Natural killer cell (primary cell): ENCODE measurements around the gene GMFB. TPM values are rescaled to one million over a fixed set of nuclear protein-coding genes. Genes with fewer than 3 reads are reported as not detected.

Experiments
- ATAC-seq, 3 donors: fragments of 150-1000 bp in 2 of 3; fragments of 200-7000 bp in 1 of 3; cut with Tn5 transposase; 1 replicate in 1 of 3; 2 replicates in 2 of 3; pipeline ENCODE4 v1.10.0; 2021; ENCODE audit warnings: mild to moderate bottlenecking in 2 of 3, moderate library complexity in 2 of 3
- DNase-seq, 2 donors: peaks; one replicate each; pipeline versions ENCODE4 v3.0.0 to v3.0.0-alpha.2; 2013 to 2021; ENCODE audit warnings: mixed read lengths in 1 of 2
- H3K27ac ChIP-seq: one replicate; pipeline ENCODE4 v1.5.1; 2013; ENCODE audit warnings: mild to moderate bottlenecking, low read length
- H3K27me3 ChIP-seq: one replicate; pipeline ENCODE4 v1.6.1; 2013; ENCODE audit warnings: low read length; ENCODE audit not compliant: control insufficient read depth, insufficient read depth
- H3K36me3 ChIP-seq: one replicate; pipeline ENCODE4 v1.6.1; 2013; ENCODE audit warnings: low read length; ENCODE audit not compliant: control insufficient read depth, insufficient read depth
- H3K4me1 ChIP-seq: one replicate; pipeline ENCODE4 v1.6.1; 2013; ENCODE audit warnings: low read length; ENCODE audit not compliant: control insufficient read depth, insufficient read depth
- H3K4me3 ChIP-seq: one replicate; pipeline ENCODE4 v1.5.1; 2013; ENCODE audit warnings: low read length
- H3K9me3 ChIP-seq: one replicate; pipeline ENCODE4 v1.6.1; 2013; ENCODE audit warnings: low read length; ENCODE audit not compliant: control insufficient read depth, insufficient read depth
- H3K27ac Mint-ChIP-seq, 2 donors: one replicate each; pipeline ENCODE4 v1.8.0; 2022; ENCODE audit warnings: mild to moderate bottlenecking in 2 of 2, mixed read lengths in 2 of 2, moderate library complexity in 1 of 2
- H3K27me3 Mint-ChIP-seq, 2 donors: one replicate each; pipeline ENCODE4 v1.8.0; 2022; ENCODE audit warnings: low read depth in 2 of 2, mixed read lengths in 2 of 2
- H3K36me3 Mint-ChIP-seq: one replicate; pipeline ENCODE4 v1.8.0; 2022; ENCODE audit warnings: mixed read lengths
- H3K4me1 Mint-ChIP-seq, 2 donors: one replicate each; pipeline ENCODE4 v1.8.0; 2022; ENCODE audit warnings: mixed read lengths in 2 of 2
- H3K4me3 Mint-ChIP-seq: one replicate; pipeline ENCODE4 v1.8.0; 2022; ENCODE audit warnings: mild to moderate bottlenecking, moderate library complexity, mixed read lengths
- H3K9me3 Mint-ChIP-seq, 2 donors: one replicate each; pipeline ENCODE4 v1.8.0; 2022; ENCODE audit warnings: mixed read lengths in 2 of 2
- WGBS: methylation state at CpG from one replicate; pipeline ENCODE4 v1.1.7; 2013; ENCODE audit warnings: missing lambda C conversion rate; ENCODE audit not compliant: insufficient coverage; 5-methylcytosine and 5-hydroxymethylcytosine counted together
- intact Hi-C: fragments of 100-400 bp; cut with micrococcal nuclease; formaldehyde crosslinking; loops from one replicate; pipeline ENCODE4 v1.14.2; 2022
- total RNA-seq, 4 donors: library from RNA; stranded (reverse); fragments of 120-200 nt in 1 of 4; gene quantifications; one replicate each; pipeline versions ENCODE4 v1.2.3 to v1.2.4, GENCODE V29; 2013 to 2022
- TF ChIP-seq, protein P1 (sequence below): fragments of 200-600 bp; IDR thresholded peaks from one replicate; pipeline ENCODE4 v1.8.0; 2022; ENCODE audit warnings: antibody characterized with exemption

Gene GMFB
- total RNA-seq, 3 donors from 2014 or later (not counting 1 experiment from before 2014, with no cell fraction given), result 46.4 to 55.1 (median 52.8) TPM

DNA sequence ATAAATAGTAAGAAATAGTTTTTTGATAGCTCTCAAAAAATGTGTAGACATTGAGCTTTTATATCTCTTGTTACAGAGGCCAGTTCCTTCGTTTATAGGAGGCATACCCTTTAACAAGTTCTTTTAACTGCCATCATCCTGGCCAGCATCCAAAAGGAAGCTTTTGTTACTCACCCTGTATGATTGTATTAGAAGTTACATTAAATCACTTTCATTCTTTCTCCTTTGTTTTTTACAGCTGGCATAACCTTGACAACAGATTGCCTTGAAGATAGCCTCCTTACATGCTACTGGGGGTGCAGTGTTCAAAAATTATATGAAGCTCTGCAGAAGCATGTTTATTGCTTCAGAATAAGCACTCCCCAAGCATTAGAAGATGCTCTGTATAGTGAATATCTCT is 41.0 kb upstream of the GMFB start:
- Histone ChIP-seq H3K36me3 (peaks cover 14% of the 10 kb centered on the region), H3K27me3 (no peaks in the 10 kb centered on the region), H3K27ac (no peak overlapping the region), H3K9me3 (no peaks in the 10 kb centered on the region), H3K4me1 (no peaks in the 10 kb centered on the region), H3K4me3 (no peak overlapping the region)
- Mint-ChIP-seq H3K36me3 (no peaks in the 10 kb centered on the region), H3K4me3 (no peak overlapping the region), H3K27ac (no peak overlapping the region), H3K9me3 (no peaks in the 10 kb centered on the region), H3K4me1 (no peaks in the 10 kb centered on the region), H3K27me3 (no peaks in the 10 kb centered on the region)
- 56% methylated on average over 1 of the region's 1 CpG for WGBS
- no peak for DNase-seq
- intact Hi-C loops, result no loop called here
- TF ChIP-seq, protein P1, sequence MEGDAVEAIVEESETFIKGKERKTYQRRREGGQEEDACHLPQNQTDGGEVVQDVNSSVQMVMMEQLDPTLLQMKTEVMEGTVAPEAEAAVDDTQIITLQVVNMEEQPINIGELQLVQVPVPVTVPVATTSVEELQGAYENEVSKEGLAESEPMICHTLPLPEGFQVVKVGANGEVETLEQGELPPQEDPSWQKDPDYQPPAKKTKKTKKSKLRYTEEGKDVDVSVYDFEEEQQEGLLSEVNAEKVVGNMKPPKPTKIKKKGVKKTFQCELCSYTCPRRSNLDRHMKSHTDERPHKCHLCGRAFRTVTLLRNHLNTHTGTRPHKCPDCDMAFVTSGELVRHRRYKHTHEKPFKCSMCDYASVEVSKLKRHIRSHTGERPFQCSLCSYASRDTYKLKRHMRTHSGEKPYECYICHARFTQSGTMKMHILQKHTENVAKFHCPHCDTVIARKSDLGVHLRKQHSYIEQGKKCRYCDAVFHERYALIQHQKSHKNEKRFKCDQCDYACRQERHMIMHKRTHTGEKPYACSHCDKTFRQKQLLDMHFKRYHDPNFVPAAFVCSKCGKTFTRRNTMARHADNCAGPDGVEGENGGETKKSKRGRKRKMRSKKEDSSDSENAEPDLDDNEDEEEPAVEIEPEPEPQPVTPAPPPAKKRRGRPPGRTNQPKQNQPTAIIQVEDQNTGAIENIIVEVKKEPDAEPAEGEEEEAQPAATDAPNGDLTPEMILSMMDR, result no peak
- ATAC-seq, result no peak

DNA sequence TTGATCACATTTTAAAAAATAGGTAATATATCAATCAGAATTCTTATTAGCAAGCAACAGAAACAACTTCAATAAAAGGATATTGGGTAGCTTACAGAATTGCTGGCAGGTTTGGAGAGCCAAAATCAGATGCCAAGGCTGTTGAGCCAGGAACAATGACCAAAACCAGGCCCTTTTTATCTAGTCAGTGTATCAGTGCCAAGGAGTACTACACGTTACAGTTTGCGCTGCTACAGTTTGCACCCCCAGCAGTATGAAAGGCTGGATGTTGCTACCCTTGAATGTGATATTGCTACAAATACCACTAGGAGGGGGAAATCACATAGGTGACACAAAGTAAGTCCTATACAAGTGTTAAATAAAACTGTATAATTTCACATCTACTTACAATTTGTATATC is 40.2 kb upstream of the GMFB start:
- no peak overlapping the region for H3K27ac Mint-ChIP-seq
- no peaks in the 10 kb centered on the region for H3K4me1 Mint-ChIP-seq
- no peak for DNase-seq
- Histone ChIP-seq H3K27me3 (no peaks in the 10 kb centered on the region), H3K27ac (no peak overlapping the region), H3K4me3 (no peak overlapping the region), H3K9me3 (no peaks in the 10 kb centered on the region), H3K36me3 (peaks cover 15% of the 10 kb centered on the region), H3K4me1 (no peaks in the 10 kb centered on the region)
- intact Hi-C loops, result no loop called here
- no peak overlapping the region for H3K4me3 Mint-ChIP-seq
- peaks cover 5% of the 10 kb centered on the region for H3K36me3 Mint-ChIP-seq
- TF ChIP-seq, protein P1, result no peak
- H3K9me3 Mint-ChIP-seq, result no peaks in the 10 kb centered on the region
- ATAC-seq, result no peak
- WGBS, result 96% methylated on average over 2 of the region's 2 CpGs
- H3K27me3 Mint-ChIP-seq, result no peaks in the 10 kb centered on the region

DNA sequence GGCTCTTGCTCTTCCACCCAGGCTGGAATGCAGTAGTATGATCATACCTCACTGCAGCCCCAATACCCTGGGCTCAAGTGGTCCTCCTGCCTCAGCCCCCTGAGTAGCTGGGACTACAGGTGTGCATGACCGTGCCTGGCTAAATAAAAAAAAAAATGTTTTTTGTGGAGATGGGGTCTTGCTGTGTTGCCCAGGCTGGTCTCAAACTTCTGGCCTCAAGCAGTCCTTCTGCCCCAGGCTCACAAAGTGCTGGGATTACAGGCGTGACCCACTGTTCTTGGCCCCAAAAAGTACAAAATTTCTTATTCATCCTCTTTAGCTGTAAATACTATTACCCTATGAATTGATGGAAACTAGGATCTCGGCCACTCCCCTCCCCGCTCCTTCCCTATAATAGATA is 35.6 kb upstream of the GMFB start:
- Histone ChIP-seq H3K4me1 (no peaks in the 10 kb centered on the region), H3K9me3 (no peaks in the 10 kb centered on the region), H3K27ac (no peak overlapping the region), H3K4me3 (no peak overlapping the region), H3K36me3 (peaks cover 21% of the 10 kb centered on the region), H3K27me3 (no peaks in the 10 kb centered on the region)
- 90% methylated on average over 2 of the region's 4 CpGs for WGBS
- intact Hi-C loops, result no loop called here
- Mint-ChIP-seq H3K27ac (no peak overlapping the region), H3K36me3 (peaks cover 14% of the 10 kb centered on the region), H3K9me3 (no peaks in the 10 kb centered on the region), H3K27me3 (no peaks in the 10 kb centered on the region), H3K4me1 (peaks cover 0 to 6% of the 10 kb centered on the region in 2 donors), H3K4me3 (no peak overlapping the region)
- DNase-seq, result no peak
- ATAC-seq, result no peak
- TF ChIP-seq, protein P1, result no peak

DNA sequence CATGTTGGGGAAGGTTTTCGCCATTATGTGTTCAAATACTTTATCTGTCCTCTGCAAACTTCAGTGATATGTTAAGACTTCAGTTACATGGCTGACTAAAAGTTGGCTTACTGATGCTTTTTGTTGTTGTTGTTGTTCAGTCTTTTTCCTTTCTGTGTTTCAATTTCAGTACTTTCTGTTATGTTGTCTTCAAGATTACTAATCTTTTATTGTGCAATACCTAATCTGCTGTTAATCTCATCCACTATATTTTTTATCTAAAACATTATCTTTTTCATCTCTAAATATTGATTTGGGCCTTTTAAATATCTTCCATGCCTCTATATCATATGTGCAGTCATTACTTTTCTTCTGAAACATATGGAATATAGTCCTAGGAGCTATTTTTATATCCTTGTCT is 27.9 kb upstream of the GMFB start:
- DNase-seq (no peak), ATAC-seq (no peak)
- TF ChIP-seq, protein P1, result no peak
- Histone ChIP-seq H3K36me3 (peaks cover 4% of the 10 kb centered on the region), H3K9me3 (no peaks in the 10 kb centered on the region), H3K4me3 (no peak overlapping the region), H3K27ac (no peak overlapping the region), H3K27me3 (no peaks in the 10 kb centered on the region), H3K4me1 (no peaks in the 10 kb centered on the region)
- WGBS, result 100% methylated on average over 1 of the region's 1 CpG
- H3K36me3 Mint-ChIP-seq, result peaks cover 15% of the 10 kb centered on the region
- intact Hi-C loops, result no loop called here
- peaks cover 0 to 5% of the 10 kb centered on the region in 2 donors for H3K9me3 Mint-ChIP-seq
- H3K4me3 Mint-ChIP-seq, result no peak overlapping the region
- no peaks in the 10 kb centered on the region for H3K27me3 Mint-ChIP-seq
- H3K4me1 Mint-ChIP-seq, result peaks cover 30 to 37% of the 10 kb centered on the region in 2 donors
- no peak overlapping the region for H3K27ac Mint-ChIP-seq
